MM.1S (cell line): Measurements from ENCODE around the gene NEK8.
"Not testable (repeated sequence)": the region's sequence is repeated elsewhere in the genome, so short reads cannot be mapped to it uniquely, and the experiment has no call there.

Source experiments
- DNase-seq: peaks from one replicate; pipeline ENCODE4 v3.0.0-alpha.2; 2015
- H2AFZ ChIP-seq: fragments of 300-600 bp; sonication (generic); 2 replicates; pipeline ENCODE4 v1.6.0; 2016; ENCODE audit warnings: antibody characterized with exemption, low read length
- H3F3A ChIP-seq: fragments of 300-600 bp; sonication (generic); 2 replicates; pipeline ENCODE4 v1.6.1; 2016; ENCODE audit warnings: mild to moderate bottlenecking, antibody characterized with exemption, low read length, moderate library complexity, mixed read lengths; ENCODE audit not compliant: insufficient read depth
- H3K27ac ChIP-seq: fragments of 300-600 bp; sonication (generic); 2 replicates; pipeline ENCODE4 v1.5.1; 2016; ENCODE audit warnings: mild to moderate bottlenecking, low read length
- H3K27me3 ChIP-seq: fragments of 300-600 bp; sonication (generic); replicated peaks from 2 replicates; pipeline ENCODE4 v1.6.0; 2016; ENCODE audit warnings: low read length; ENCODE audit not compliant: insufficient read depth
- H3K36me3 ChIP-seq: fragments of 300-600 bp; sonication (generic); replicated peaks from 2 replicates; pipeline ENCODE4 v1.6.1; 2016; ENCODE audit warnings: mild to moderate bottlenecking, low read length, mixed read lengths; ENCODE audit not compliant: insufficient read depth
- H3K4me1 ChIP-seq: fragments of 300-600 bp; sonication (generic); 2 replicates; pipeline ENCODE4 v1.6.1; 2016; ENCODE audit warnings: low read length, mixed read lengths
- H3K4me2 ChIP-seq: fragments of 300-600 bp; sonication (generic); 2 replicates; pipeline ENCODE4 v1.6.0; 2016; ENCODE audit warnings: low read depth, low read length
- H3K4me3 ChIP-seq: fragments of 300-600 bp; sonication (generic); 2 replicates; pipeline ENCODE4 v1.5.1; 2016; ENCODE audit warnings: low read length, mixed read lengths
- H3K79me2 ChIP-seq: fragments of 300-600 bp; sonication (generic); 2 replicates; pipeline ENCODE4 v1.6.1; 2016; ENCODE audit warnings: mixed run types, low read length, mixed read lengths
- H3K9ac ChIP-seq: fragments of 300-600 bp; sonication (generic); 2 replicates; pipeline ENCODE4 v1.6.1; 2016; ENCODE audit warnings: low read length, mixed read lengths
- H3K9me2 ChIP-seq: fragments of 300-600 bp; sonication (generic); replicated peaks from 2 replicates; pipeline ENCODE4 v1.6.1; 2016; ENCODE audit warnings: mild to moderate bottlenecking, low read length, mixed read lengths; ENCODE audit not compliant: insufficient read depth
- H3K9me3 ChIP-seq: fragments of 300-600 bp; sonication (generic); replicated peaks from 2 replicates; pipeline ENCODE4 v1.6.1; 2016; ENCODE audit warnings: mild to moderate bottlenecking, low read length, mixed read lengths; ENCODE audit not compliant: insufficient read depth
- H4K20me1 ChIP-seq: fragments of 300-600 bp; sonication (generic); 2 replicates; pipeline ENCODE4 v1.6.1; 2016; ENCODE audit warnings: mild to moderate bottlenecking, low read length, moderate library complexity, mixed read lengths; ENCODE audit not compliant: insufficient read depth
- CTCF ChIP-seq: fragments of 300-600 bp; sonication (generic); IDR thresholded peaks from 2 replicates; pipeline ENCODE4 v1.5.1; 2016; ENCODE audit warnings: antibody characterized with exemption, low read length, mixed read lengths
- EZH2 ChIP-seq: fragments of 300-600 bp; sonication (generic); optimal IDR thresholded peaks from 2 replicates; pipeline ENCODE3; 2017; ENCODE audit warnings: low read depth, mild to moderate bottlenecking, antibody characterized with exemption, low read length, mixed read lengths
- EZH2phosphoT487 ChIP-seq: fragments of 300-600 bp; sonication (generic); IDR thresholded peaks from 2 replicates; pipeline ENCODE4 v1.6.1; 2018; ENCODE audit warnings: antibody characterized with exemption, low read length

NEK8 gene

DNA sequence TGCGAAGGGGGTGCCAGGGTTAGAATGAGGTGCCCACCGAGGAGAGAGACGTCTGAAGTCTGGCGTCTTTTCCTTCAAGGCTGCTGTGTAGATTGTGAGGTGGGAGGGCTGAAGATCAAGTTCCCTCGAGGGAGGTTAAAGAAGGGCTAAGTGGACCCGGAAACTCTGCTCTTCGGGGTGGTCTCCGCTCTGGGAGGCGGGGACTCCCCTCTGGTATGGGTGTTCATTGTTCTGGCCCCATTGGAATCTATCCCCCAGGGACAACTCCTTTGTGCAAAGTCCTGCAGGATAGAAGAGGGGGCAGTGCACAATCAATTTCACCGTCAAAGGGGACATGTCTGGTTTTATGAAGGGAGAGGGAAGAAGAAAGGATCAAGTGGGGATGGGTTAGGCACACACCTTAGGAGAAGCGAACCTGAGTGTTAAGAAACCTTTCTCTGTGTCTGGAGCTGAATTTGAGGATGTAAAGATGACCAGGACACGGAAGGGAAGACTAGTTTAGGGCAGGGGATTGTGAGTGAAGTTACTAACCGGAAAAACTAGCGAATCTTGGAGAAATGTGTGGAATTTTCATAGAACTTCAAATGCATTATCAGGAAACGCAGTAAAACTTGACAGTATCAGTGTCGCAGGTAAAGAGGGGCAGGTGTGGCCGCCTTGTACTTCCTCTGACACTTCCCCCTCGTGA is 10.1 kb upstream of the NEK8 start:
- Histone ChIP-seq H3K9ac (no peak overlapping the region), H3K9me2 (no peaks in the 10 kb centered on the region), H3K9me3 (no peaks in the 10 kb centered on the region), H3K27ac (no peak overlapping the region), H3F3A (peaks cover 38% of the 10 kb centered on the region), H3K4me2 (no peak overlapping the region), H3K27me3 (peaks cover 50% of the 10 kb centered on the region), H3K4me3 (no peak overlapping the region), H3K4me1 (no peaks in the 10 kb centered on the region; the same call in 1 of the 2 replicates), H2AFZ (no peak overlapping the region), H3K79me2 (peaks cover 38% of the 10 kb centered on the region), H4K20me1 (0 out of 2 replicates have a peak, but pooled peaks cover 10% of the 10 kb centered on the region), H3K36me3 (peaks cover 11% of the 10 kb centered on the region; the same call in 1 of the 2 replicates)
- no peak for TF ChIP-seq EZH2phosphoT487
- TF ChIP-seq CTCF, result no peak
- no peak for TF ChIP-seq EZH2
- DNase-seq, result no peak

DNA sequence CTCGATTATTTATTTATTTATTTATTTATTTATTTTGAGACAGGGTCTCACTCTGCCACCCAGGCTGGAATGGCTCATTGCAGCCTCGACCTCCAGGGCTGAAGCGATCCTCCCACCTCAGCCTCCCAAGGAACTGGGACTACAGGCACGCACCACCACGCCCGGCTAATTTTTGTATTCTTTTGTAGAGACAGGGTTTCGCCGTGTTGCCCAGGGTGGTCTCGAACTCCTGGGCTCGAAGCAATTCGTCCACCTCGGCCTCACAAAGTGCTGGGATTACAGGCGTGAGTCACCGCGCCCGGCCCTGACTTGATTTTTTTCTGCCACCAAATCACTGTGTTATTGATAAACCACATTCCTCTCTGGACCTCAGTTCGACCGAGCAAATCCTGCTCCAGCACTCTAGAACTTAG is 9.6 kb upstream of the NEK8 start:
- peaks cover 46% of the 10 kb centered on the region for H3K27me3 ChIP-seq
- peaks cover 39% of the 10 kb centered on the region for H3K79me2 ChIP-seq
- TF ChIP-seq EZH2phosphoT487 (no peak), CTCF (no peak), EZH2 (no peak)
- H4K20me1 ChIP-seq, result 0 out of 2 replicates have a peak, but pooled peaks cover 10% of the 10 kb centered on the region
- H3K9me2 ChIP-seq, result no peaks in the 10 kb centered on the region
- DNase-seq, result no peak
- H3K4me3 ChIP-seq, result peak overlapping the region; percentile 92
- H3K27ac ChIP-seq, result peak overlapping the region; percentile 73; the same call in 1 of the 2 replicates
- no peaks in the 10 kb centered on the region for H3K9me3 ChIP-seq
- H3K4me2 ChIP-seq, result peak overlapping the region; percentile 69
- peak overlapping the region; percentile 67 for H2AFZ ChIP-seq
- no peaks in the 10 kb centered on the region; the same call in 1 of the 2 replicates for H3K4me1 ChIP-seq
- peaks cover 12% of the 10 kb centered on the region; the same call in 1 of the 2 replicates for H3K36me3 ChIP-seq
- H3F3A ChIP-seq, result peaks cover 43% of the 10 kb centered on the region
- peak overlapping the region; percentile 99 for H3K9ac ChIP-seq

GRCh38 chr17:28720247-28720996 is 8.2 kb upstream of the NEK8 start:
- 0 out of 2 replicates have a peak, but pooled peaks cover 13% of the 10 kb centered on the region for H4K20me1 ChIP-seq
- peak overlapping the region; percentile 99 for H3K9ac ChIP-seq
- peaks cover 39% of the 10 kb centered on the region for H3K79me2 ChIP-seq
- no peaks in the 10 kb centered on the region for H3K9me2 ChIP-seq
- peak; percentile 58 for DNase-seq
- H3K4me1 ChIP-seq, result no peaks in the 10 kb centered on the region; the same call in 1 of the 2 replicates
- TF ChIP-seq CTCF (peak; percentile 32), EZH2 (no peak), EZH2phosphoT487 (no peak)
- H3K27ac ChIP-seq, result peak overlapping the region; percentile 73
- peaks cover 57% of the 10 kb centered on the region for H3F3A ChIP-seq
- H3K27me3 ChIP-seq, result peaks cover 32% of the 10 kb centered on the region
- H3K4me2 ChIP-seq, result peak overlapping the region; percentile 95
- peak overlapping the region; percentile 92 for H3K4me3 ChIP-seq
- H3K36me3 ChIP-seq, result peaks cover 16% of the 10 kb centered on the region; the same call in 1 of the 2 replicates
- no peaks in the 10 kb centered on the region for H3K9me3 ChIP-seq
- H2AFZ ChIP-seq, result no peak overlapping the region

DNA sequence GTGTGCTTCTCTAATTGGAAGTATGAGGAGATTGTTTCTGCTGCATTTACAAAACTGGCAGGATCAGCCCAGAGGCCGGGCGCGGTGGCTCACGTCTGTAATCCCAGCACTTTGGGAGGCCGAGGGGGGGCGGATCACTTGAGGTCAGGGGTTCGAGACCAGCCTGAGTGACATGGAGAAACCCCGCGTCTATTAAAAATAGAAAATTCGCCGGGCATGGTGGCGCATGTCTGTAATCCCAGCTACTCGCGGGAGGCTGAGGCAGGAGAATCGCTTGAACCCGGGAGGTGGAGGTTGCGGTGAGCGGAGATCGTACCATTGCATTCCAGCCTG is 7.6 kb upstream of the NEK8 start:
- Histone ChIP-seq H3K36me3 (peaks cover 16% of the 10 kb centered on the region; the same call in 1 of the 2 replicates), H3K79me2 (peaks cover 39% of the 10 kb centered on the region), H3K27me3 (peaks cover 27% of the 10 kb centered on the region), H3K27ac (peak overlapping the region; percentile 73; the same call in 1 of the 2 replicates), H3K4me2 (peak overlapping the region; percentile 95), H3K4me3 (peak overlapping the region; percentile 92), H4K20me1 (0 out of 2 replicates have a peak, but pooled peaks cover 13% of the 10 kb centered on the region), H3K9ac (peak overlapping the region; percentile 99), H3F3A (peaks cover 62% of the 10 kb centered on the region)
- not testable (repeated sequence) for H3K4me1 ChIP-seq, H2AFZ ChIP-seq, H3K9me3 ChIP-seq, H3K9me2 ChIP-seq, DNase-seq
